GM12874 (cell line): ENCODE measurements around the gene TATDN3.

Experiments used
- TF ChIP-seq, protein P1 (sequence below): IDR thresholded peaks from 2 replicates; pipeline ENCODE4 v1.5.1; 2011; ENCODE audit warnings: low read depth, mild to moderate bottlenecking, control low read depth, low read length, moderate library complexity; ENCODE audit not compliant: insufficient read depth

Gene TATDN3

DNA sequence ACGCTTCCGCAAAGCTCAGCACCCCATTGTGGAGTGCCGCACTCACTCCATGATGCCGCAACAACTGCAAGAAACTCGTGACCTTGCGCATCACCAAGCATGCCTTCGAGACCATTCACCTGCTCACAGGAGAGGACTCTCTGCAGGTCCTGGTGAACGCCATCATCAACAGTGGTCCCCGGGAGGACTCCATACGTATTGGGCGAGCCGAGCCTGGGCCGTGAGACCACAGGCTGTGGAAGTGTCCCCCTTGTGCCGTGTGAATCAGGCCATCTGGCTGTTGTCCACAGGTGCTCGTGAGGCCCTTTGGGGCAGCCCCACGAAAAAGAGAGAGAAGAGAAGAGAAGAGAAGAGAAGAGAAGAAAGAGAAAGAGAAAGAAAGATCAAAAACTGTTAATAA is 32.5 kb downstream of the TATDN3 start:
- TF ChIP-seq, protein P1, sequence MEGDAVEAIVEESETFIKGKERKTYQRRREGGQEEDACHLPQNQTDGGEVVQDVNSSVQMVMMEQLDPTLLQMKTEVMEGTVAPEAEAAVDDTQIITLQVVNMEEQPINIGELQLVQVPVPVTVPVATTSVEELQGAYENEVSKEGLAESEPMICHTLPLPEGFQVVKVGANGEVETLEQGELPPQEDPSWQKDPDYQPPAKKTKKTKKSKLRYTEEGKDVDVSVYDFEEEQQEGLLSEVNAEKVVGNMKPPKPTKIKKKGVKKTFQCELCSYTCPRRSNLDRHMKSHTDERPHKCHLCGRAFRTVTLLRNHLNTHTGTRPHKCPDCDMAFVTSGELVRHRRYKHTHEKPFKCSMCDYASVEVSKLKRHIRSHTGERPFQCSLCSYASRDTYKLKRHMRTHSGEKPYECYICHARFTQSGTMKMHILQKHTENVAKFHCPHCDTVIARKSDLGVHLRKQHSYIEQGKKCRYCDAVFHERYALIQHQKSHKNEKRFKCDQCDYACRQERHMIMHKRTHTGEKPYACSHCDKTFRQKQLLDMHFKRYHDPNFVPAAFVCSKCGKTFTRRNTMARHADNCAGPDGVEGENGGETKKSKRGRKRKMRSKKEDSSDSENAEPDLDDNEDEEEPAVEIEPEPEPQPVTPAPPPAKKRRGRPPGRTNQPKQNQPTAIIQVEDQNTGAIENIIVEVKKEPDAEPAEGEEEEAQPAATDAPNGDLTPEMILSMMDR = no peak

DNA sequence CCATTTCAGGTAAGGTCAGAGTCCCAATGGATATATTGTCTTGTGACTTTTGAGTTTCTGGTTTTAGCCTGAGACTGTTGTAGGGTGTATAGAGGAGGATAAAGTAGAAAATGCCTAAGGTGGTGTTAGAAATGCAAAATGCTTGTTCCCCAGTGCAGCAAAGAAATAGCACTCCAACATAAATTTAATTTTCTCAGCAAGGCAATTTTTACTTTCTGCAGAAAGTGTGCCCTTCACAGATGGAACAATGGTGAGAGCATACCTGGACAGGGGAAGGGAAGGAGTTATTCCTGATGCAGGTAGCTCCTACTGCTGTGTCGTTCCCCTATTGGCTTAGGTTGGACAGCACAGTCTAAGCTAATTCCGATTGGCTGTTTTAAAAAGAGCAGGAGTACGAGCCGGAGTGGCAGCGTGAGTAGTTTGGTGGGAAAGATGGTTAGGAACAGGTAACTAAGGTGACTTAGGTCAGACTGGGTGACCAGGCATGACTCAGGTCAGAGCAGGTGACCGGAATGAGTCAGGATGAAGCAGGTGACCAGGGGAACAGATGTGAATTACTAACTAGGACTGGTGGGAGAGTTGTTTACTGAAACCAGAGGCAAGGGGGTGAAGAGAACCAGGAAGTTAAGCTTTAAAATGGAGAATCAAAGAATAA is 34.2 kb downstream of the TATDN3 start:
- TF ChIP-seq, protein P1 = no peak

DNA sequence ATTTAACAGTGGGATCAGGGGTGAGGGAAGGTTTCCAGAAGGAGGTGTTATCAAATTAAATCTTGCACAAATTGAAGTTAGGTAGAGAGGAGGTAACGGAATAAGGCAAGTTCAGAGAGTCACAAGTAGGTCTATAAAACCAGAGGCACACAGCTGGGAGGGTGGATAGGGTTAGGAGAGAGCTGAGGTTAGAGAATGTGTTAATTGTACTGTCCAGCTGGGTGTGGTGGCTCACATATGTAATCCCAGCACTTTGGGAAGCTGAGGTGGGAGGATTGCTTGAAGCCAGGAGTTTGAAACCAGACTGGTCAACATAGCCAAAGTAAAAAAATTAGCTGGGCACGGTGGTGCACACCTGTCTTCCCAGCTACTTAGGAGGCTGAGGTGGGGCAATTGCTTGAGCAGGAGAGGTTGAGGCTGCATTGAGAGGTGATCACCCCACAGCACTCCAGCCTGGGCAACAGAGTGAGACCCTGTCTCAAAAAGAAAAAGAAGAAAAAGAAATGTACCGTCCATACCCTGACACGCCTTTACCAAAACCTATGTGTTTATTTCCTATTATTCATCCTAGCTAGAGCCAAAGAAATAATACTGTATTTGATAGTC is 35.6 kb downstream of the TATDN3 start:
- TF ChIP-seq, protein P1 = no peak

DNA sequence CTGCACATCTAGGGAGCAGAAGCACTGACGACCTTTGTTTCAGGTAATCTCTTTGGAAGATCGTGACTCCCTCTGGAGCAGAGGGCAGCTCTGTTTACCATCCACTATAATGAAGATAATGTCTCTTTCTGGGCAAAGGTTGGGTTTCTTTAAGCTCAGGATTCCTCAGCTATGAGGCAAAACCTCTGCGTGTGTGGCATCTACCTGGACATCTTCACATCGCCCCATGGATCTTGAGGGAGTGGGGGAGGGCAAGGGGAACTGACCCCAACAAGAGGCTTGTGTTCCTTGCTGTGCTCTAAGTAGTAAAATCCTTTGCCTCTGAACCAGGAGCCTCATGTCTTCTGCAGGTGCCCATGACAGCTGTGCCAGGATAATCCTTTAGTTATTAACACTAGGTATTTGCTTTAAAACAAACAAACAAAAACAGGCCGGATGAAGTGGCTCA is 36.2 kb downstream of the TATDN3 start:
- TF ChIP-seq, protein P1 = no peak

DNA sequence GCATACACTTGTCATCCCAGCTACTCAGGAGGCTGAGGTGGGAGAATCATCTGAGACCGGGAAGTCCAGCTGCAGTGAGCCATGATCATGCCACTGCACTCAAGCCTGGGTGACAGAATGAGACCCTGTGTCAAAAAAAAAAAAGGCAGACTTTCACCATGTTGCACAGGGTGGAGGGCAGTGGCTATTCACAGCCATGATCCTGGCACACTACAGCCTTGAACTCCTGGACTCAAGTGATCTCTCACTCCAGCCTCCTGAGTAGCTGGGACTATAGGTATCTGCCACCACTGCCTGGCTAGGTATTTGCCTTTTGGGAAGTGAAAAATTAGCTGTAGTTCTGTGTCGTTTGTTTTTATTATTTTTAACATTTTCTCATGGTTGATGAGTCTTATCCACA is 36.7 kb downstream of the TATDN3 start:
- TF ChIP-seq, protein P1 = no peak

DNA sequence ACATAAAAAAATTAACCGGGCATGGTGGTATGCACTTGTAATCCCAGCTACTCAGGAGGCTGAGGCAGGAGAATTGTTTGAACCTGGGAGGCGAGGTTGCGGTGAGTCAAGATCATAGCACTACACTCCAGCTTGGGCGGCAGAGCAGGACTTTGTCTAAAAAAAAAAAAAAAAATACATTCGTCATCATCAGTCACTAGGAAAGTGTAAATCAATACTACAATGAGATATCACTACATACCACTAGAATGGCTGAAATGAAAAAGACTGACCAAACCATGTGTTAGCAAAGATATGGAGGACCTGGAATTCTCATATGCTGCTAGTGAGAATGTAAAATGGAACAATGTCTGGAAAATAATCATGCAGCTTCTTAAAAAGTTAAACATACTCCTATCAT is 46.5 kb downstream of the TATDN3 start:
- TF ChIP-seq, protein P1 = no peak

DNA sequence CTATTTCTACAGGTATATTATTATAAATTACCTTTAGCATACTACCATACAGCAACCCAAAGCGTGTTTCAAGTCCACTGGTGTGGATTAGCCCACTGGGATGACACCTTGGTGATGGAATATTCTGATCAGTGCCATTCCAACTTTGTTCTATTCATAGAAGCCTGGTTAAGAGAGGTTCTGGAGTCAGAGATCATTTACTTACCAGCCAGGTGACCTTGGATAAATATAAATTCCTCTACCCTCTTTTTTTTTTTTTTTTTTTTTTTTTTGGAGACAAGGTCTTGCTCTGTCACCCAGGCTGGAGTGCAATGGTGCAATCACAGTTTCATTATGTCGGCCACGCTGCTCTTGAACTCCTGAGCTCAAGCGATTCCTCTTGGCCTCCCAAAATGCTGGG is 55.9 kb downstream of the TATDN3 start, which contains the start of gene SPATA45:
Gene SPATA45, minus strand, starts transcription at position 101 of the 400 bp plus-strand sequence. CDS start 11,500 bp downstream, outside the sequence.
- TF ChIP-seq, protein P1 = no peak
